Ovary (tissue), 3 donors: ENCODE data around the gene SOX18.

Source experiments
- POLR2A ChIP-seq: fragments of 450-650 bp; IDR thresholded peaks from one replicate; pipeline ENCODE4 v1.6.1; 2017; ENCODE audit warnings: antibody characterized with exemption, mild to moderate bottlenecking, moderate library complexity
- TF ChIP-seq, protein P1 (sequence below), 3 donors: fragments of 450-650 bp in 2 of 3; fragments of 200-600 bp in 1 of 3; IDR thresholded peaks; one replicate each; pipeline versions ENCODE4 v1.5.1 to v1.8.0; 2016 to 2022; ENCODE audit warnings: antibody characterized with exemption in 3 of 3, mild to moderate bottlenecking in 1 of 3
- donor health status: DM: no; HTN: no; CAD: no.

DNA sequence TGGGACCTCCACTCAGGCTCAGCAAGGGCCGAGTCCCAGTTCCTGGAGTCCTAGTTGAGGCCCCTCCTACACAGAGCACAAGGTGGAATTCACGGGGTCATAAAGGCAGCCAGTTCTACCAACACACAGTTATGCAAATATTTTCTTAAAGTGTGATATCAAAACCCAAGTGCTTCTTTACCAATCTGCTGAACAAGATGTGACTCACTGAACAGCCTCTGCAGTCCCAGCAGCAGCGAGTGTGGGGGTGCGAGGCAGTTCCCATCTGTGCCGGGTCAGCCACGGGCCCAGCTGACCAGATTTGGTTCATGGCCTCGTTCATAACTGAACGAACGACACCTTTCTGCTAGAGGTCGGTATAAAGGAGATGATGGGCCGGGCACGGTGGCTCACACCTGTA is 9.1 kb upstream of the SOX18 start:
- no peak for TF ChIP-seq POLR2A
- TF ChIP-seq, protein P1, sequence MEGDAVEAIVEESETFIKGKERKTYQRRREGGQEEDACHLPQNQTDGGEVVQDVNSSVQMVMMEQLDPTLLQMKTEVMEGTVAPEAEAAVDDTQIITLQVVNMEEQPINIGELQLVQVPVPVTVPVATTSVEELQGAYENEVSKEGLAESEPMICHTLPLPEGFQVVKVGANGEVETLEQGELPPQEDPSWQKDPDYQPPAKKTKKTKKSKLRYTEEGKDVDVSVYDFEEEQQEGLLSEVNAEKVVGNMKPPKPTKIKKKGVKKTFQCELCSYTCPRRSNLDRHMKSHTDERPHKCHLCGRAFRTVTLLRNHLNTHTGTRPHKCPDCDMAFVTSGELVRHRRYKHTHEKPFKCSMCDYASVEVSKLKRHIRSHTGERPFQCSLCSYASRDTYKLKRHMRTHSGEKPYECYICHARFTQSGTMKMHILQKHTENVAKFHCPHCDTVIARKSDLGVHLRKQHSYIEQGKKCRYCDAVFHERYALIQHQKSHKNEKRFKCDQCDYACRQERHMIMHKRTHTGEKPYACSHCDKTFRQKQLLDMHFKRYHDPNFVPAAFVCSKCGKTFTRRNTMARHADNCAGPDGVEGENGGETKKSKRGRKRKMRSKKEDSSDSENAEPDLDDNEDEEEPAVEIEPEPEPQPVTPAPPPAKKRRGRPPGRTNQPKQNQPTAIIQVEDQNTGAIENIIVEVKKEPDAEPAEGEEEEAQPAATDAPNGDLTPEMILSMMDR (IDR thresholded peaks at IDR 0.05), result no peak
